H9 (cell line): ENCODE results near the gene HAND2. TPM values are rescaled to one million over a fixed set of nuclear protein-coding genes. Genes with fewer than 3 reads are reported as not detected.

Experiments used
- DNase-seq: peaks from one replicate; pipeline ENCODE4 v3.0.0-alpha.2; 2017
- H2AFZ ChIP-seq: one replicate; pipeline ENCODE4 v1.6.1; 2013; ENCODE audit warnings: mild to moderate bottlenecking, low read length, control low read depth, moderate library complexity
- H2AK5ac ChIP-seq: 2 replicates; pipeline ENCODE4 v1.6.1; 2013; ENCODE audit warnings: low read length, control low read depth, mixed read lengths; ENCODE audit not compliant: insufficient read length
- H2BK120ac ChIP-seq: one replicate; pipeline ENCODE4 v1.6.1; 2013; ENCODE audit warnings: low read depth, mild to moderate bottlenecking, low read length, control low read depth, inconsistent platforms; ENCODE audit not compliant: poor library complexity, severe bottlenecking
- H2BK12ac ChIP-seq: 2 replicates; pipeline ENCODE4 v1.6.1; 2013; ENCODE audit warnings: low read length, control low read depth, mixed read lengths, low read depth; ENCODE audit not compliant: insufficient read length
- H2BK15ac ChIP-seq: 2 replicates; pipeline ENCODE4 v1.6.1; 2013; ENCODE audit warnings: low read depth, low read length, control low read depth
- H2BK20ac ChIP-seq: one replicate; pipeline ENCODE4 v1.6.1; 2013; ENCODE audit warnings: low read depth, mild to moderate bottlenecking, low read length, control low read depth, inconsistent platforms; ENCODE audit not compliant: poor library complexity, severe bottlenecking
- H2BK5ac ChIP-seq: 2 replicates; pipeline ENCODE4 v1.6.1; 2013; ENCODE audit warnings: low read length, control low read depth, mixed read lengths; ENCODE audit not compliant: insufficient read length
- H3K14ac ChIP-seq: 2 replicates; pipeline ENCODE4 v1.6.1; 2013; ENCODE audit warnings: low read length, control low read depth; ENCODE audit not compliant: insufficient read depth
- H3K18ac ChIP-seq: 2 replicates; pipeline ENCODE4 v1.6.1; 2013; ENCODE audit warnings: low read depth, mild to moderate bottlenecking, mixed read lengths, low read length, control low read depth; ENCODE audit not compliant: insufficient read length
- H3K23ac ChIP-seq: 2 replicates; pipeline ENCODE4 v1.6.1; 2013; ENCODE audit warnings: low read length, control low read depth, mixed read lengths, low read depth; ENCODE audit not compliant: insufficient read length
- H3K23me2 ChIP-seq: 2 replicates; pipeline ENCODE4 v1.6.1; 2013; ENCODE audit warnings: low read depth, mild to moderate bottlenecking, mixed read lengths, low read length, control low read depth; ENCODE audit not compliant: insufficient read length, poor library complexity, severe bottlenecking
- H3K27ac ChIP-seq: 2 replicates; pipeline ENCODE4 v1.5.1; 2013; ENCODE audit warnings: low read length, control low read depth, mixed read lengths, low read depth; ENCODE audit not compliant: insufficient read length
- H3K27me3 ChIP-seq: 2 replicates; pipeline ENCODE4 v1.6.1; 2013; ENCODE audit warnings: low read length, control low read depth, inconsistent platforms; ENCODE audit not compliant: insufficient read depth
- H3K4ac ChIP-seq: 2 replicates; pipeline ENCODE4 v1.6.1; 2013; ENCODE audit warnings: low read depth, mild to moderate bottlenecking, control low read depth, inconsistent platforms, low read length, moderate library complexity
- H3K4me1 ChIP-seq: 2 replicates; pipeline ENCODE4 v1.6.1; 2013; ENCODE audit warnings: low read length, control low read depth, inconsistent platforms; ENCODE audit not compliant: insufficient read depth
- H3K4me2 ChIP-seq: 2 replicates; pipeline ENCODE4 v1.6.1; 2013; ENCODE audit warnings: low read length, control low read depth, mixed read lengths; ENCODE audit not compliant: insufficient read length, insufficient read depth
- H3K56ac ChIP-seq: 2 replicates; pipeline ENCODE4 v1.6.1; 2013; ENCODE audit warnings: low read depth, mild to moderate bottlenecking, mixed read lengths, low read length, control low read depth; ENCODE audit not compliant: insufficient read length
- H3K79me1 ChIP-seq: 2 replicates; pipeline ENCODE4 v1.6.1; 2013; ENCODE audit warnings: low read depth, mild to moderate bottlenecking, moderate library complexity, low read length, control low read depth, inconsistent platforms; ENCODE audit not compliant: insufficient read depth, poor library complexity, severe bottlenecking
- H3K79me2 ChIP-seq: 2 replicates; pipeline ENCODE4 v1.6.1; 2013; ENCODE audit warnings: low read length, control low read depth, inconsistent platforms; ENCODE audit not compliant: insufficient read depth
- H3K9ac ChIP-seq: 2 replicates; pipeline ENCODE4 v1.6.1; 2013; ENCODE audit warnings: low read length, control low read depth, mixed read lengths; ENCODE audit not compliant: insufficient read length; ENCODE audit errors: extremely low read depth
- H3K9me3 ChIP-seq: one replicate; pipeline ENCODE4 v1.6.1; 2013; ENCODE audit warnings: low read depth, low read length, inconsistent platforms; ENCODE audit not compliant: control insufficient read depth
- H3T11ph ChIP-seq: one replicate; pipeline ENCODE4 v1.6.1; 2013; ENCODE audit warnings: mild to moderate bottlenecking, low read length, control low read depth, inconsistent platforms
- H4K20me1 ChIP-seq: one replicate; pipeline ENCODE4 v1.6.1; 2013; ENCODE audit not compliant: control insufficient read depth, insufficient read length, insufficient read depth
- H4K5ac ChIP-seq: 2 replicates; pipeline ENCODE4 v1.6.1; 2013; ENCODE audit warnings: low read depth, mild to moderate bottlenecking, mixed read lengths, low read length, control low read depth; ENCODE audit not compliant: insufficient read length
- H4K8ac ChIP-seq: replicated peaks from 2 replicates; pipeline ENCODE4 v1.6.1; 2013; ENCODE audit warnings: low read length, control low read depth, mixed read lengths, low read depth; ENCODE audit not compliant: insufficient read length
- H4K91ac ChIP-seq: 2 replicates; pipeline ENCODE4 v1.6.1; 2013; ENCODE audit warnings: low read depth, mild to moderate bottlenecking, moderate library complexity, mixed read lengths, low read length, control low read depth; ENCODE audit not compliant: insufficient read length
- H3K27ac Mint-ChIP-seq, 3 experiments: 2 replicates in 2 of 3; 3 replicates in 1 of 3; pipeline ENCODE4 v1.8.0; 2020 to 2021; ENCODE audit warnings: mixed read lengths in 3 of 3, mild to moderate bottlenecking in 1 of 3, moderate library complexity in 1 of 3
- H3K27me3 Mint-ChIP-seq: 2 replicates; pipeline ENCODE4 v1.8.0; 2021; ENCODE audit warnings: low read depth, mild to moderate bottlenecking, moderate library complexity, mixed read lengths
- H3K36me3 Mint-ChIP-seq, 3 experiments: 2 replicates in 2 of 3; 3 replicates in 1 of 3; pipeline ENCODE4 v1.8.0; 2020 to 2021; ENCODE audit warnings: low read depth in 3 of 3, mixed read lengths in 3 of 3; ENCODE audit not compliant: insufficient read depth in 1 of 3
- H3K4me1 Mint-ChIP-seq, 2 experiments: 2 replicates each; pipeline ENCODE4 v1.8.0; 2020; ENCODE audit warnings: mixed read lengths in 2 of 2
- H3K4me3 Mint-ChIP-seq, 2 experiments: 2 replicates in 1 of 2; 3 replicates in 1 of 2; pipeline ENCODE4 v1.8.0; 2020 to 2021; ENCODE audit warnings: mild to moderate bottlenecking in 2 of 2, mixed read lengths in 2 of 2, moderate library complexity in 1 of 2
- H3K9me3 Mint-ChIP-seq, 2 experiments: 2 replicates in 1 of 2; 3 replicates in 1 of 2; pipeline ENCODE4 v1.8.0; 2020; ENCODE audit warnings: mild to moderate bottlenecking in 2 of 2, mixed read lengths in 2 of 2, moderate library complexity in 1 of 2
- CTCF ChIP-seq: fragments of 200-600 bp; sonication (generic); conservative IDR thresholded peaks from 3 replicates; pipeline ENCODE4 v1.8.0; 2021; ENCODE audit warnings: antibody characterized with exemption, mild to moderate bottlenecking
- WGBS: extraction: QIAGEN DNeasy Blood & Tissue Kit; methylation state at CpG from one replicate; pipeline ENCODE4 v1.1.7; 2013; ENCODE audit warnings: missing lambda C conversion rate, low lambda C conversion rate, mixed read lengths; ENCODE audit not compliant: insufficient read length; ENCODE audit errors: extremely low coverage; 5-methylcytosine and 5-hydroxymethylcytosine counted together
- total RNA-seq: library from RNA; stranded (reverse); gene quantifications from 2 replicates; pipeline ENCODE4 v1.2.1, GENCODE V29; 2021

The HAND2 gene
- total RNA-seq, 1 experiment from 2014 or later: not detected

GRCh38 chr4:173478913-173479283, 51.1 kb downstream of the HAND2 start:
- Histone ChIP-seq H3K27ac (no peak overlapping the region), H3K14ac (no peak overlapping the region), H4K8ac (no peak overlapping the region), H3T11ph (no peak overlapping the region), H2BK15ac (no peak overlapping the region), H3K23ac (no peak overlapping the region), H3K4me2 (no peak overlapping the region), H3K23me2 (no peaks in the 10 kb centered on the region), H2BK12ac (no peak overlapping the region), H3K9ac (no peak overlapping the region), H4K5ac (no peak overlapping the region), H2AK5ac (no peak overlapping the region), H2BK5ac (no peak overlapping the region), H4K91ac (no peak overlapping the region), H3K79me1 (no peaks in the 10 kb centered on the region), H3K18ac (no peak overlapping the region), H3K4me1 (no peaks in the 10 kb centered on the region), H3K9me3 (no peaks in the 10 kb centered on the region), H2AFZ (no peak overlapping the region), H3K79me2 (no peaks in the 10 kb centered on the region), H3K4ac (no peak overlapping the region), H2BK120ac (no peak overlapping the region), H3K56ac (no peak overlapping the region), H4K20me1 (no peaks in the 10 kb centered on the region), H3K27me3 (no peaks in the 10 kb centered on the region), H2BK20ac (no peak overlapping the region)
- Mint-ChIP-seq H3K4me1 (no peaks in the 10 kb centered on the region), H3K9me3 (peaks cover 0 to 4% of the 10 kb centered on the region in 2 experiments; a peak in 1 of 5 replicates), H3K36me3 (no peaks in the 10 kb centered on the region), H3K27me3 (no peaks in the 10 kb centered on the region), H3K27ac (no peak overlapping the region), H3K4me3 (no peak overlapping the region)
- no peak for DNase-seq
- WGBS: no CpG with 5 or more reads among the region's 4 CpGs
- TF ChIP-seq CTCF: no peak
